HG03139 (cell line): ENCODE measurements around the gene NOS1.
"Not testable (repeated sequence)": the region's sequence is repeated elsewhere in the genome, so short reads cannot be mapped to it uniquely, and the experiment has no call there.

Experiments
- ATAC-seq: cut with Tn5 transposase; IDR thresholded peaks from one replicate; pipeline ENCODE4 v1.9.1; 2021; ENCODE audit not compliant: unreplicated experiment

Gene NOS1

GRCh38 chr12:117182866-117183265 lies 178.6 kb downstream of the NOS1 start:
- ATAC-seq: no peak

GRCh38 chr12:117181468-117181843 lies 180.0 kb downstream of the NOS1 start:
- not testable (repeated sequence) for ATAC-seq

GRCh38 chr12:117180758-117181467 lies 180.5 kb downstream of the NOS1 start:
- ATAC-seq: no peak

- ATAC-seq: no peak
Observed at GRCh38 chr12:117178745-117179144, 182.7 kb downstream of the NOS1 start.

DNA sequence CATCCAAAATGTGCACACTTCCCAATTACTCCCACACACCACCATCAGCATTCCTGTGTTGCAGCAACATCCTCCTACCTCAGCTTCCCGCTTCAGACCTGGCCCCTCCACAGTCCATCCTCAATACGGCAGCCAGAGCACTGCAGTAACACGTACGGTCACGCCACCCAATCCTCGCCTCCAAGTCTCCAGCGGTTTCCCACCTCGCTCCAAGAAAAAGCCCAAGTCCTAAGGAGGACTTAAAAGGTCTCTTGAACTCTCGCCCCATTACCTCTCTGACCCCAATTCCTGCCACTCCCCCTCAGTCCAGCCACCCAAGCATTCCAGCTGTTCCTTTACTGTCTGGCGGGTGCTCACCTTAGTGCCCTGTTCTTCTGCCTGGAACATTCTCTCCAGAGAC lies 183.1 kb downstream of the NOS1 start:
- no peak for ATAC-seq

- ATAC-seq: no peak
Observed at GRCh38 chr12:117172168-117172567, 189.3 kb downstream of the NOS1 start.

DNA sequence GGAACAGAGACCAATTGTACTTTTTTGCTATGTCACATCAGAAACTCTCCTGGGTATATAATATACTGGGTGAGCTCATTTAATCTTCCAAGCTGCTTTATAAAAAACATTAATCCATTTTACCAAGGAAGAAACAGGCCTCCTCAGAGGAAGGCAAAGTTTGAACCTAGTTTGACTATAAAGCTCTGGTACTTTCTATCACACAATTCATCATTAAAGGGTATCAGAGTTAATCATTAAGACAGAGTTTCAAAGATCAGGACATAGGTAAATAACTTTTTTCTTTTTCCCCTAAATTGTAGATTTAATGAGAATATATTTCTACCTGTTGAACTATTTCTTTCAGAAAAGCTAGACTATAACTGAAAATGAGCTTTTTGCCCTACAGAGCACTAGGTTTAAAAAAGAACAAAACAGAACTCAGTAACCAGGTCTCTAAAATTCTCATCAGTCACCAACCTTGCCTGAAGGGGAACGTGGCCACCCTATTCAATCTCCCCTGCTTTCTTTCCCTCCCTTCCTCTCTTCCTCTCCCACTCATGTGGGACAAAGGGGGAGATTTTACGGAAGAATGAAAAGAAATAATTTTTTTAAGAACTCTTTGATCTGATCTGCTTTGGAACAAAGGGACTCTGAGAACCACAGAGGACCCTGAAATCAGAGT lies 189.8 kb downstream of the NOS1 start:
- ATAC-seq: no peak

- no peak for ATAC-seq
Observed at GRCh38 chr12:117169548-117169947, 191.9 kb downstream of the NOS1 start.

DNA sequence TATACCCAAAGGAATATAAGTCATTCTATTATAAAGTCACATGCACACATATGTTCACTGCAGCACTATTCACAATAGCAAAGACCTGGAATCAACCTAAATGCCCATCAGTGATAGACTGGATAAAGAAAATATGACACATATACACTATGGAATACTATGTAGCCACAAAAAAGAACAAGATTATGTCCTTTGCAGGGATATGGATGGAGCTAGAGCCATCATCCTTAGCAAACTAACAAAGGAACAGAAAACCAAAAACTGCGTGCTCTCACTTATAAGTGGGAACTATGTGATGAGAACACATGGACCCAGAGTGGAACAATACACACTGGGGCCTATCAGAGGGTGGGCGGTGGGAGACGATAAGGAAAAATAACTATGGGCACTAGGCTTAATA lies 192.4 kb downstream of the NOS1 start:
- no peak for ATAC-seq

DNA sequence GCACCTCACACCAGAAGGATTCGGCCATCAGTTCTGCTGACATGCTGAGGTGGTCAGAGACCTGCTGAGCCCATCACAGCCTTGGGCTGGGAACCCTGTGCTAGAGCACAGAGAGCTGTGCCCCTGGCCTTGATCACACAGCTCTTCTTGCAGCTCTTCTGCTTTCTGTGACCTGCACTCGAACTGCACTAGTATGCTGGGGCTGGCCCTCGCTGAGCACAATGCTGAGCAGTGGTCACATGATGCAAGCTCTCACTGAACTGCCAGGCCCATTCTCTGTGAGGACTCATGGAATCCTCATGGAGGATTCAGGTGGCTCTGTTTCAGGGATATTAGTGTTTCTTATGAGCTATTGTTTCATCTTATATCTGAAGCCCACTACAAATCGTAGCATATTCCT lies 193.7 kb downstream of the NOS1 start:
- no peak for ATAC-seq

GRCh38 chr12:117166107-117166506 lies 195.3 kb downstream of the NOS1 start:
- ATAC-seq: no peak

DNA sequence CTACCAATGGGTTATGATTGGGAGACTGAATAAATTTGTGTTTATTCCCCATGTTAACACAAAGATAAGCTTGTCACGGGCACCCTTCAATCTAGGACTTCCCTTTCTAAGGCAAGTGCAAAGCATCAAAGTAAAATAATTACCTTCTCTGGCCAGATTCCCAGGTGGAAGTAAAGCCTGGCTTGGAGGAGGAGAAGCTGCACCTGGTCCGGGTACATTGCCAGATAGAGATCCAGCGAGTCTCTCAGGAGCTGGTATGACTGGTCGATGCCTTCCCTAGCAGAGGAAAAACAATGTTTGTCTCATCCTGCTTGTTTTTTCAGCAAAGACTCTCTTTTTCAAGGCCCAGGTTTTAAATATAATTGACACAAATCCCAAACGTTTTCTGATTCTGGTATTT lies 196.1 kb downstream of the NOS1 start:
- ATAC-seq: no peak

DNA sequence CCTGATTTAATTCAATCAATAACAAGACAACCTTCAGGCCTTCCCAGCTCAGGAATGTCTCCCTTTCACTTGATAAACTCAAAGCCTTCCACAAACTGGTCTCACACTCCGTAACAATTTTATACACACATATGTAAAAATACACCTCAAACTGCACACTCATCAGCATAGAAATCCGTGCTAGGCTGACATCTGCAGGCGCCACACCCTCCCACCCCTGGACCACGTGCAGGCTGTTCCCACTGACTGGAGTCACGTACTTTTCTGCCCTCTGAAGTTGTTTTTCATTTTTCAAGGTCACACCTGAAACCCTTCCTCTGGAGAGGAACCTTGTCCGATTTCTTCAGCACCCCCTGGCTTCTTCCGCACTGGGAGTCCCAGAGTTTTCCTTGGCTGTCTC lies 198.8 kb downstream of the NOS1 start:
- ATAC-seq: no peak

GRCh38 chr12:117162167-117162539 lies 199.3 kb downstream of the NOS1 start:
- ATAC-seq: no peak

- ATAC-seq: no peak
Observed at GRCh38 chr12:117161460-117162166, 199.8 kb downstream of the NOS1 start.

- ATAC-seq: no peak
Observed at GRCh38 chr12:117159674-117160073, 201.8 kb downstream of the NOS1 start.

- no peak for ATAC-seq
Observed at GRCh38 chr12:117158911-117159553, 202.4 kb downstream of the NOS1 start.
